Trophoblast cell (in vitro differentiated cells and primary cell): ENCODE measurements around the gene FHIT.

ENCODE experiments used
- DNase-seq, 2 donors: peaks; one replicate each; pipeline ENCODE4 v3.0.0-alpha.2; 2016
- H2AFZ ChIP-seq: 2 replicates; pipeline ENCODE4 v1.6.1; 2013; ENCODE audit warnings: low read length, moderate library complexity, mild to moderate bottlenecking; ENCODE audit not compliant: insufficient read depth, poor library complexity
- H2AK5ac ChIP-seq: 2 replicates; pipeline ENCODE4 v1.6.1; 2013; ENCODE audit warnings: mild to moderate bottlenecking, low read length
- H2BK120ac ChIP-seq: 2 replicates; pipeline ENCODE4 v1.6.1; 2013; ENCODE audit warnings: low read length, mild to moderate bottlenecking, moderate library complexity; ENCODE audit not compliant: insufficient read depth, poor library complexity
- H2BK12ac ChIP-seq: 2 replicates; pipeline ENCODE4 v1.6.1; 2013; ENCODE audit warnings: mild to moderate bottlenecking, low read length, moderate library complexity
- H2BK5ac ChIP-seq: 2 replicates; pipeline ENCODE4 v1.6.1; 2013; ENCODE audit warnings: low read length, low read depth, moderate library complexity, mild to moderate bottlenecking; ENCODE audit not compliant: poor library complexity
- H3K14ac ChIP-seq: 2 replicates; pipeline ENCODE4 v1.6.1; 2013; ENCODE audit warnings: mild to moderate bottlenecking, low read length
- H3K18ac ChIP-seq: 2 replicates; pipeline ENCODE4 v1.6.1; 2013; ENCODE audit warnings: mild to moderate bottlenecking, low read length
- H3K23ac ChIP-seq: 2 replicates; pipeline ENCODE4 v1.6.1; 2013; ENCODE audit warnings: low read length
- H3K27ac ChIP-seq: 2 replicates; pipeline ENCODE4 v1.5.1; 2013; ENCODE audit warnings: low read depth, mild to moderate bottlenecking, inconsistent platforms, low read length, moderate library complexity
- H3K27me3 ChIP-seq: 2 replicates; pipeline ENCODE4 v1.6.1; 2013; ENCODE audit warnings: inconsistent platforms, mild to moderate bottlenecking, low read length, moderate library complexity; ENCODE audit not compliant: insufficient read depth
- H3K36me3 ChIP-seq, 2 experiments: 1 replicate in 1 of 2; 2 replicates in 1 of 2; pipeline ENCODE4 v1.6.1; 2013; ENCODE audit warnings: low read length in 2 of 2, mild to moderate bottlenecking in 2 of 2, moderate library complexity in 1 of 2; ENCODE audit not compliant: insufficient read depth in 2 of 2, control insufficient read depth in 1 of 2
- H3K4ac ChIP-seq: 2 replicates; pipeline ENCODE4 v1.6.1; 2013; ENCODE audit warnings: low read depth, mild to moderate bottlenecking, low read length, moderate library complexity
- H3K4me1 ChIP-seq, 2 experiments: 1 replicate in 1 of 2; 2 replicates in 1 of 2; pipeline ENCODE4 v1.6.1; 2013; ENCODE audit warnings: low read length in 2 of 2, mild to moderate bottlenecking in 2 of 2, moderate library complexity in 1 of 2; ENCODE audit not compliant: insufficient read depth in 2 of 2, control insufficient read depth in 1 of 2
- H3K4me2 ChIP-seq: 2 replicates; pipeline ENCODE4 v1.6.1; 2013; ENCODE audit warnings: inconsistent platforms, mild to moderate bottlenecking, low read length, moderate library complexity
- H3K4me3 ChIP-seq: 2 replicates; pipeline ENCODE4 v1.5.1; 2013; ENCODE audit warnings: mild to moderate bottlenecking, low read depth, low read length, inconsistent platforms
- H3K79me1 ChIP-seq: one replicate; pipeline ENCODE4 v1.6.1; 2013; ENCODE audit warnings: low read length
- H3K79me2 ChIP-seq: 2 replicates; pipeline ENCODE4 v1.6.1; 2013; ENCODE audit warnings: low read length, mild to moderate bottlenecking; ENCODE audit not compliant: control insufficient read depth, insufficient read depth, poor library complexity
- H3K9ac ChIP-seq: 2 replicates; pipeline ENCODE4 v1.6.1; 2013; ENCODE audit warnings: mild to moderate bottlenecking, low read length
- H3K9me3 ChIP-seq: 2 replicates; pipeline ENCODE4 v1.6.1; 2013; ENCODE audit warnings: low read depth, mild to moderate bottlenecking, control low read depth, inconsistent platforms, low read length; ENCODE audit not compliant: insufficient read depth
- H4K12ac ChIP-seq: 2 replicates; pipeline ENCODE4 v1.6.1; 2013; ENCODE audit warnings: low read depth, mild to moderate bottlenecking, low read length, moderate library complexity
- H4K8ac ChIP-seq: 2 replicates; pipeline ENCODE4 v1.6.1; 2013; ENCODE audit warnings: low read depth, mild to moderate bottlenecking, low read length, moderate library complexity
- H4K91ac ChIP-seq: one replicate; pipeline ENCODE4 v1.6.1; 2013; ENCODE audit warnings: low read depth, mild to moderate bottlenecking, low read length, moderate library complexity
- WGBS: extraction: QIAGEN DNeasy Blood & Tissue Kit; methylation state at CpG from one replicate; pipeline ENCODE4 v1.1.7; 2013; ENCODE audit warnings: missing lambda C conversion rate; ENCODE audit not compliant: insufficient read length, insufficient coverage; ENCODE audit errors: extremely low coverage; 5-methylcytosine and 5-hydroxymethylcytosine counted together

The FHIT gene

DNA sequence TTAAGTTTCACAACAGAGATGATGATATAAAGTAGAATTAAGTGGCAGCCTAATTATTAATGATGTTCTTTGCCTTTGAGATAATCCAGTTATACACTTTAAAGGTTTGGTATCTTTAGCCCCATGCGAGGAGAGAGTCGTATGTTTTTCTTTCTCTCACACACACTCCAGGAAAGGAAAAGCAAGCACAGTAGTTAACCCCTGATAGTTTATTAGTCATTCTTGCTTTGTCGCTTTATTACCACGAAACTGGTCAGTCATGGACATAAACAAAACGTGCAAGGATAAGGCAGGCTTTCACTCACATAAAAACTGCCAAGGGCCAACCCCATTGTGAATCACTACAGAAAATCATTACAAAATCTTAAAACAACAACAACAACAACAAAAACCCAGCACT, 866.9 kb downstream of the FHIT start:
- Histone ChIP-seq H4K12ac (no peak overlapping the region), H3K9me3 (no peaks in the 10 kb centered on the region), H3K23ac (no peak overlapping the region), H3K4me2 (no peak overlapping the region), H3K27ac (no peak overlapping the region), H3K18ac (no peak overlapping the region), H3K14ac (no peak overlapping the region), H2BK5ac (no peak overlapping the region), H3K4me1 (no peaks in the 10 kb centered on the region), H3K79me2 (no peaks in the 10 kb centered on the region), H2BK12ac (no peak overlapping the region), H2AFZ (no peak overlapping the region), H2BK120ac (no peak overlapping the region), H3K4me3 (no peak overlapping the region), H2AK5ac (no peak overlapping the region), H3K4ac (no peak overlapping the region), H4K8ac (no peak overlapping the region), H3K79me1 (no peaks in the 10 kb centered on the region), H3K9ac (no peak overlapping the region), H3K36me3 (no peaks in the 10 kb centered on the region), H3K27me3 (no peaks in the 10 kb centered on the region), H4K91ac (no peak overlapping the region)
- no CpG with 5 or more reads among the region's 5 CpGs for WGBS
- no peak for DNase-seq

DNA sequence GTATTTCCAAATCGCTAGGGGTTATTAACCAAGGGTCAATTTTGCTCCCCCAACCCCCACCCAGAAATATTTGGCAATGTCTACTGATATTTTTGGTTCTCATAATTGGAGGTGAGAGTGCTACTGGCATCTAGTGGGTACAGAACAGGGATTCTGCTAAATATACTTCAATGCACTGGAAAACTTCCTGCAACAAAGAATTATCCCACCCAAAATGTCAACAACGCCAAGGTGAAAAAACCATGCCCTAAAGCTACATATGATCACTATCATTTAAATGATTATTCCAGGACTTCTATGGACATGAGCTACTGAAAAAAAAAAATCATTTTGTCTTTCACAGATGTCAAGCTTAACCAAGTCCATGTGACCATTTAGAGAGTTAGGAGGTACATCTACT, 867.9 kb downstream of the FHIT start:
- no peak overlapping the region for H3K14ac ChIP-seq

DNA sequence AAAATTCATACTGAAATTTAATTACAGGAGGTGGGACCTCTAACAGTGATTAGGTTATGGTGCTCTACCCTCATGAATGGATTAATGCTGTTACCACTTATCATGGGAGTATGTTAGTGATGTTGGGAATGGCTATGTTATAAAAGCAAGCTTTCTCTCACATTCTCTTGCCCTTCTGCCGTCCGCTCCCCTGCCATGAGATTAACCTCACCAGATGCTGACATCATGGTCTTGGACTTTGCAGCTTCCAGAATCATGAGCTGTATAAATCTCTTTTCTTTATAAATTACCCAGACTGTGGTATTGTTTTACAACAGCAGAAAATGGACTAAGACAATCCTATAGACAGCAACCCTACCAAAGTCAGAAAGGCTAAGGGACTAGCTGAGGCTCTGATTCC, 884.8 kb downstream of the FHIT start:
- H3K14ac ChIP-seq, result no peak overlapping the region
- H2BK5ac ChIP-seq, result no peak overlapping the region
- no peak overlapping the region for H2AFZ ChIP-seq
- no peak overlapping the region for H2BK12ac ChIP-seq
- H4K8ac ChIP-seq, result no peak overlapping the region
- no peaks in the 10 kb centered on the region for H3K4me1 ChIP-seq
- DNase-seq, result no peak
- no peaks in the 10 kb centered on the region for H3K27me3 ChIP-seq
- H3K79me1 ChIP-seq, result no peaks in the 10 kb centered on the region
- no peak overlapping the region for H4K91ac ChIP-seq
- no peak overlapping the region for H3K9ac ChIP-seq
- H3K36me3 ChIP-seq, result no peaks in the 10 kb centered on the region
- H3K4me2 ChIP-seq, result no peak overlapping the region
- no CpG with 5 or more reads among the region's 2 CpGs for WGBS
- H2BK120ac ChIP-seq, result no peak overlapping the region
- no peak overlapping the region for H2AK5ac ChIP-seq
- H4K12ac ChIP-seq, result no peak overlapping the region
- no peaks in the 10 kb centered on the region for H3K9me3 ChIP-seq
- H3K27ac ChIP-seq, result no peak overlapping the region
- H3K18ac ChIP-seq, result no peak overlapping the region
- H3K4me3 ChIP-seq, result no peak overlapping the region
- H3K23ac ChIP-seq, result no peak overlapping the region
- no peaks in the 10 kb centered on the region for H3K79me2 ChIP-seq
- H3K4ac ChIP-seq, result no peak overlapping the region

More for the DNA sequence above, 867.9 kb downstream of the FHIT start:
- Histone ChIP-seq H3K4me2 (no peak overlapping the region), H2BK12ac (no peak overlapping the region), H3K18ac (no peak overlapping the region), H3K4me1 (no peaks in the 10 kb centered on the region), H2BK5ac (no peak overlapping the region), H3K79me1 (no peaks in the 10 kb centered on the region), H3K36me3 (no peaks in the 10 kb centered on the region), H3K9me3 (no peaks in the 10 kb centered on the region), H3K27me3 (no peaks in the 10 kb centered on the region), H4K91ac (no peak overlapping the region), H2AFZ (no peak overlapping the region), H2AK5ac (no peak overlapping the region), H3K79me2 (no peaks in the 10 kb centered on the region), H4K8ac (no peak overlapping the region), H3K9ac (no peak overlapping the region), H3K4me3 (no peak overlapping the region), H2BK120ac (no peak overlapping the region), H4K12ac (no peak overlapping the region), H3K4ac (no peak overlapping the region), H3K23ac (no peak overlapping the region), H3K27ac (no peak overlapping the region)
- no peak for DNase-seq
- no CpG with 5 or more reads among the region's 2 CpGs for WGBS

DNA sequence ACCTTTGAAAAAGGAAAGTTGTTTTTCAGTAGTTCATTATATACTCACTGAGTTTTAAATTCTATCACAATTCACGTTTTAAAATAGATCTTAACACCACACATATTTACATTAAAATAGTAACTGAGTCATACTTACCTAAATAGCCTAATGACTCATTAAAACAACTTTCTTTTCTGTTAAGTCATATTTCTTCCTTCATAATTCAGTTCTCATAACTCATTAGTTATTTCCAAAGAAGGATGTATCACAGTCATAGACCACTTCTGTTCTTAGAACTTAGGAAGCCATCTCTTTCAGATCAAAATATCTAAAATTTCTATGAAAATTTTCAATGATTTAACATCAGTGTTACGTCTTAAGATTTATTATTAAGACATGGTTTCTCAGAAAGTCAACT, 885.9 kb downstream of the FHIT start:
- no peaks in the 10 kb centered on the region for H3K27me3 ChIP-seq
- no peak overlapping the region for H3K23ac ChIP-seq
- H2BK5ac ChIP-seq, result no peak overlapping the region
- no peak for DNase-seq
- no peak overlapping the region for H4K91ac ChIP-seq
- no peak overlapping the region for H3K4me3 ChIP-seq
- no peak overlapping the region for H4K12ac ChIP-seq
- no peak overlapping the region for H2AK5ac ChIP-seq
- H3K36me3 ChIP-seq, result no peaks in the 10 kb centered on the region
- H3K18ac ChIP-seq, result no peak overlapping the region
- H2AFZ ChIP-seq, result no peak overlapping the region
- H3K79me1 ChIP-seq, result no peaks in the 10 kb centered on the region
- H3K27ac ChIP-seq, result no peak overlapping the region
- H3K79me2 ChIP-seq, result no peaks in the 10 kb centered on the region
- no CpG with 5 or more reads among the region's 2 CpGs for WGBS
- no peaks in the 10 kb centered on the region for H3K4me1 ChIP-seq
- no peaks in the 10 kb centered on the region for H3K9me3 ChIP-seq
- H4K8ac ChIP-seq, result no peak overlapping the region
- H3K4ac ChIP-seq, result no peak overlapping the region
- H3K4me2 ChIP-seq, result no peak overlapping the region
- H3K14ac ChIP-seq, result no peak overlapping the region
- H2BK12ac ChIP-seq, result no peak overlapping the region
- no peak overlapping the region for H3K9ac ChIP-seq
- no peak overlapping the region for H2BK120ac ChIP-seq
